ENCODE data around the gene RASGRF2.

The RASGRF2 gene

DNA sequence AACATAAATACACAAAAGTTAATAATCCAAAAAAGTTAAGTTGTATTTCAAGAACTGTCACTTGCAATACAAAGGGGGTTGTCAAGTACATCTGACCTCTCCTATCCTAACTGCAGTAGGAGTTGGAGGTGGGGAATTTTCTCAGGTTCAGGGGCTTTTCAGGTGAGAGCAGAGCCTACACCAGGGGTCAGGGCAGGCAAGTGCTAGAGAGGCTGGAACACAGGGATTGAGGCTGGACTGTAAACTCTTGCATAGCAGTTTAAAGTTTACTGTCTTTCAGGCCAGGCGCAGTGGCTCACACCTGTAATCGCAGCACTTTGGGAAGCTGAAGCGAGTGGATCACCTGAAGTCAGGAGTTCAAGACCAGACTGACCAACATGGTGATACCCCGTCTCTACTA lies 25.4 kb upstream of the RASGRF2 start:
- Histone ChIP-seq H3K36me3 (no peaks in the 10 kb centered on the region), H3K4me1 (ENCODE audit: control insufficient read depth in 1 of 2, insufficient read depth in 1 of 2, low read depth in 1 of 2, low read length in 1 of 2) (peaks cover 2 to 9% of the 10 kb centered on the region in 2 experiments), H3K27ac (no peak overlapping the region), H3K4me3 (ENCODE audit: low read depth in 1 of 2, low read length in 1 of 2) (no peak overlapping the region), H3K9me3 (no peaks in the 10 kb centered on the region), H3K27me3 (no peaks in the 10 kb centered on the region)
- TF ChIP-seq, protein P1, sequence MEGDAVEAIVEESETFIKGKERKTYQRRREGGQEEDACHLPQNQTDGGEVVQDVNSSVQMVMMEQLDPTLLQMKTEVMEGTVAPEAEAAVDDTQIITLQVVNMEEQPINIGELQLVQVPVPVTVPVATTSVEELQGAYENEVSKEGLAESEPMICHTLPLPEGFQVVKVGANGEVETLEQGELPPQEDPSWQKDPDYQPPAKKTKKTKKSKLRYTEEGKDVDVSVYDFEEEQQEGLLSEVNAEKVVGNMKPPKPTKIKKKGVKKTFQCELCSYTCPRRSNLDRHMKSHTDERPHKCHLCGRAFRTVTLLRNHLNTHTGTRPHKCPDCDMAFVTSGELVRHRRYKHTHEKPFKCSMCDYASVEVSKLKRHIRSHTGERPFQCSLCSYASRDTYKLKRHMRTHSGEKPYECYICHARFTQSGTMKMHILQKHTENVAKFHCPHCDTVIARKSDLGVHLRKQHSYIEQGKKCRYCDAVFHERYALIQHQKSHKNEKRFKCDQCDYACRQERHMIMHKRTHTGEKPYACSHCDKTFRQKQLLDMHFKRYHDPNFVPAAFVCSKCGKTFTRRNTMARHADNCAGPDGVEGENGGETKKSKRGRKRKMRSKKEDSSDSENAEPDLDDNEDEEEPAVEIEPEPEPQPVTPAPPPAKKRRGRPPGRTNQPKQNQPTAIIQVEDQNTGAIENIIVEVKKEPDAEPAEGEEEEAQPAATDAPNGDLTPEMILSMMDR (IDR thresholded peaks at IDR 0.05): no peak

DNA sequence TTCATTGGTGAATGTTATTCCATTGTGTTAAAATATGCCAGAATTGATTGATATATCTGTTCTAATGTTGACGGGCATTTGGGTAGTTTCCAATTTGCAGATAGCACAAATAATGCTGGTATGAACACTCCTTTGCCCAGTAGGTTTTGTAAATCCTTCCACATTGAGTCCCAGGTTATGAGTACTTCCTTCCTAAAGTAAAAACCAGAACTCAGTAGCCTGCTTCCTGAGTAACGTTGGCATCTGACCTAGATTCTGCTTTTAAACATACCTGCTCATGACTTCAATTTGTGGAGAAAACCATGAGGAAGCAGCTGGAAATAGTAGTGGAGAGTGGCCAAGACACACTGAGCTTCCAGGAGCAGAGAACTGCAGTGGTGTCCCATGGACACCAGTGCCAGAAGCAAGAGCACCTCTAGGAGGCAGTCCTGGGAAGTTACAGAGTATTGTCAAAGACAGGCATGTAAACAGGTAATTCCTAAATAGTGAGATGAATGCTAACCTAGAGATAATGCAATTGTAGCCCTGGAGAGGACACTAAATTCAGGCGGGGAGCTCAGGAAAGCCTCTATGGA lies 24.3 kb upstream of the RASGRF2 start:
- Histone ChIP-seq H3K27ac (no peak overlapping the region), H3K9me3 (no peaks in the 10 kb centered on the region), H3K36me3 (no peaks in the 10 kb centered on the region), H3K4me1 (ENCODE audit: control insufficient read depth in 1 of 2, insufficient read depth in 1 of 2, low read depth in 1 of 2, low read length in 1 of 2) (no peaks in the 10 kb centered on the region), H3K4me3 (ENCODE audit: low read depth in 1 of 2, low read length in 1 of 2) (no peak overlapping the region), H3K27me3 (no peaks in the 10 kb centered on the region)
- TF ChIP-seq, protein P1 (IDR thresholded peaks at IDR 0.05): no peak

DNA sequence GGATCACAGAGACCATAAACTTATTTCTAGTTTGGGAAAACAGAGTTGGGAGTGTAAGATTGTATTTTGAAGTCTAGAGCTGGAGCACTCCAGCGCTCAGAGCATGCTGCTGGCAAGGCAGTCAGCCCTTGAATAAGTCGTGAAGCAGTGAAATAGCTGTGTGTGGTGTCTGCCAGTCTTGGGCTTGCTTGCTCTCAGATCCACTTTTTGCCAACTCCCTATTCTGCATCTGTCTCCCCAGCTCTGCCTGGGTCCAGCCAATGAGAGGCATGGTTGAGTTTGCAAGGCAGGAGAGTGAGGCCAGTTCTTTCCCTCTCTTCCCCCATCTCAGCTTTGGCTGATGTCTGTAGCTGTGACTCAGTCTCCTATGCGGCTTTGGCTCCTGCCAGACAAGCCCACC lies 23.3 kb upstream of the RASGRF2 start:
- H3K36me3 ChIP-seq: no peaks in the 10 kb centered on the region
- H3K4me3 ChIP-seq (ENCODE audit: low read depth in 1 of 2, low read length in 1 of 2): no peak overlapping the region
- no peaks in the 10 kb centered on the region for H3K27me3 ChIP-seq
- H3K27ac ChIP-seq: no peak overlapping the region
- H3K9me3 ChIP-seq: no peaks in the 10 kb centered on the region
- H3K4me1 ChIP-seq (ENCODE audit: control insufficient read depth in 1 of 2, insufficient read depth in 1 of 2, low read depth in 1 of 2, low read length in 1 of 2): no peaks in the 10 kb centered on the region
- TF ChIP-seq, protein P1 (IDR thresholded peaks at IDR 0.05): no peak

DNA sequence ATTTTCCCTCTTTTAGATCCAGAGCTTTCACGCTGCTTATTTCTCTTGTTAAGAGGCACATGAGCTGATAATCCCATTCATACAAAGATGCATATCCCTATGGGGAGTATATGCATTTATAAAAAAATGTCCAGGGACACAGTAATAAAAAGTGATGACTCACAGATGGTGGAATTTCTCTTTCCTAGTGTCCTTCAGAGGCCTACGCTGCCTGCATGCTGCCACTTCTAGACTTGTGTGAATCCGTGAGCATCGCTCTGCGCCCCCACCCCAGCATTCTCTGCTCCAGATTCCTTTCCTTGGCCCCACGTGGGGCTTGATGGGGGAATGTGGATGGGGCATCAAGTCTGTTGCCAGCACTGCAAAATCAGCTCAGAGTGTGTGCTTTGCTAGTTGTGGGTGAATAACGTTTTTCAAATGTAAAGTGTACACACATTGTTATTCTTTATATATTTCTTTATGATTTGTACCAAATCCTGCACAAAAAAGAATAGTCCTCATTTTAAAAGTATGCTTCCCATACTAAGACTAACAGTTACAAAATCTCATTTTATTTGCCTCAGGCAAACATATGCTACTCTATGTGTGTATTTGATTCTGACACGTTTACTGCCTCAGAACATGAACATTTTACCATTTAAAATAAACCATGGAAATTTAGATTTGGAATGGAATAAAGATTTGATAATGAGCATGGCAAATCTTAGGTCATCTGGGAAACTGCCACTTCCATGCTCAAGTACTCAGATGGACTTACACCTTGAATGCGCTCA lies 22.4 kb upstream of the RASGRF2 start:
- Histone ChIP-seq H3K9me3 (no peaks in the 10 kb centered on the region), H3K27me3 (no peaks in the 10 kb centered on the region), H3K27ac (no peak overlapping the region), H3K4me1 (ENCODE audit: control insufficient read depth in 1 of 2, insufficient read depth in 1 of 2, low read depth in 1 of 2, low read length in 1 of 2) (no peaks in the 10 kb centered on the region), H3K4me3 (ENCODE audit: low read depth in 1 of 2, low read length in 1 of 2) (no peak overlapping the region), H3K36me3 (no peaks in the 10 kb centered on the region)
- TF ChIP-seq, protein P1 (IDR thresholded peaks at IDR 0.05): no peak

DNA sequence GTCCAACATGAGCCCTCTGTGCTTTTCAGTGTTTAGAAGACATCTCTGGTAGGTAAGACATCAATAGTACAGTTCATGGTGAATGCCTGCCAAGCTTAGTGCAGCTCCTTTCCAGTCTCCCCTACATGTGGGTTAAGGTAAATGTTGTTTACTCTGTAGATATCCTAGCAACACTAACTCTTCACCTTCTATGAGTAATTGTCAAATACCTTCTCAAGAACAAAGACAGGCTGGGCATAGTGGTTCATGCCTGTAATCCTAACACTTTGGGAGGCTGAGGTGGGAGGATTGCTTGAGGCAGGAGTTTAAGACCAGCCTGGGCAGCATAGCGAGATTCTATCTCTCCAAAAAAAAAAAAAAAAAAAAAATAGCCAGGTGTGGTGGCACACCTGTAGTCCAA lies 18.7 kb upstream of the RASGRF2 start:
- Histone ChIP-seq H3K9me3 (no peaks in the 10 kb centered on the region), H3K4me1 (ENCODE audit: control insufficient read depth in 1 of 2, insufficient read depth in 1 of 2, low read depth in 1 of 2, low read length in 1 of 2) (no peaks in the 10 kb centered on the region), H3K27me3 (no peaks in the 10 kb centered on the region), H3K4me3 (ENCODE audit: low read depth in 1 of 2, low read length in 1 of 2) (no peak overlapping the region), H3K36me3 (no peaks in the 10 kb centered on the region), H3K27ac (no peak overlapping the region)
- TF ChIP-seq, protein P1 (IDR thresholded peaks at IDR 0.05): no peak
